Muscle of leg (tissue), 11 donors: ENCODE results near the gene PRPSAP1. TPM values are rescaled to one million over a fixed set of nuclear protein-coding genes. Genes with fewer than 3 reads are reported as not detected.
A peak's percentile ranks its signal among the peaks of the same experiment; 100 is the strongest.

Experiments used
- DNase-seq: peaks from one replicate; pipeline ENCODE4 v3.0.0; 2013
- H3K27ac ChIP-seq: one replicate; pipeline ENCODE4 v1.5.1; 2013; ENCODE audit warnings: mild to moderate bottlenecking, low read length, control low read depth
- H3K27me3 ChIP-seq: one replicate; pipeline ENCODE4 v1.6.1; 2013; ENCODE audit warnings: low read length; ENCODE audit not compliant: control insufficient read depth, insufficient read depth
- H3K36me3 ChIP-seq: one replicate; pipeline ENCODE4 v1.6.1; 2013; ENCODE audit warnings: low read length; ENCODE audit not compliant: control insufficient read depth, insufficient read depth
- H3K4me1 ChIP-seq: one replicate; pipeline ENCODE4 v1.6.1; 2013; ENCODE audit warnings: low read length; ENCODE audit not compliant: control insufficient read depth, insufficient read depth
- H3K4me3 ChIP-seq: one replicate; pipeline ENCODE4 v1.5.1; 2013; ENCODE audit warnings: low read length, control low read depth
- H3K9me3 ChIP-seq: replicated peaks from 2 replicates; pipeline ENCODE4 v1.6.1; 2013; ENCODE audit warnings: low read depth, low read length; ENCODE audit not compliant: control insufficient read depth
- WGBS: methylation state at CpG from one replicate; pipeline ENCODE4 v1.1.5; 2013; ENCODE audit warnings: missing lambda C conversion rate; ENCODE audit not compliant: insufficient coverage; 5-methylcytosine and 5-hydroxymethylcytosine counted together
- polyA plus RNA-seq, 8 donors: library from polyadenylated mRNA; unstranded; fragments of 120-200 nt; gene quantifications; one replicate each; pipeline versions ENCODE4 v1.2.1 to v1.2.3, GENCODE V29; 2013; ENCODE audit warnings: inconsistent platforms in 1 of 8, low replicate concordance in 1 of 8; ENCODE audit not compliant: insufficient read length in 8 of 8, insufficient read depth in 1 of 8
- total RNA-seq: library from RNA; stranded (reverse); fragments of 120-200 nt; gene quantifications from one replicate; pipeline ENCODE4 v1.2.4, GENCODE V29; 2013

Gene PRPSAP1
- total and polyA plus RNA-seq, 9 donors: 20.7 to 40.4 (median 32.5) TPM

- DNase-seq: no peak
- H3K4me1 ChIP-seq: no peaks in the 10 kb centered on the region
- WGBS: 95% methylated on average over 7 of the region's 7 CpGs
- no peak overlapping the region for H3K4me3 ChIP-seq
- H3K9me3 ChIP-seq: no peaks in the 10 kb centered on the region
- no peaks in the 10 kb centered on the region for H3K27me3 ChIP-seq
- no peak overlapping the region for H3K27ac ChIP-seq
- H3K36me3 ChIP-seq: peaks cover 49% of the 10 kb centered on the region
Measured at GRCh38 chr17:76343106-76343505, 10.6 kb downstream of the PRPSAP1 start.

GRCh38 chr17:76341301-76341700, 12.4 kb downstream of the PRPSAP1 start:
- Histone ChIP-seq H3K4me3 (no peak overlapping the region), H3K4me1 (no peaks in the 10 kb centered on the region), H3K27me3 (no peaks in the 10 kb centered on the region), H3K36me3 (peaks cover 37% of the 10 kb centered on the region), H3K27ac (no peak overlapping the region), H3K9me3 (no peaks in the 10 kb centered on the region)
- WGBS: no CpG with 5 or more reads among the region's 6 CpGs
- DNase-seq: no peak

DNA sequence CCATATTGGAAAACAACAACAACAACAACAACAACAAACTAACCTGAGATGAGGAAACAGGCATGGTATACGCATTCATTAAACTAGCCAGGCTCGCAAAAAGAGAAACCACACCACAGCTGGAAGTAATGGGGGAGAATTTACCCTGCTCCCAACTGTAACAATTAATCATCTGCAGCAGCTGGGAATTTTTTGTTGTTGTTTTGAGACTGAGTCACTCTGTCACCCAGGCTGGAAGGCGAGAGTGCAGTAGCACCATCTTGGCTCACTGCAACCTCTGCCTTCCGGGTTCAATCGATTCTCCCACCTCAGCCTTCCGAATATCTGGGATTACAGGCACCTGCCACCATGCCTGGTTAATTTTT, 16.3 kb downstream of the PRPSAP1 start:
- no peaks in the 10 kb centered on the region for H3K9me3 ChIP-seq
- peaks cover 1% of the 10 kb centered on the region for H3K4me1 ChIP-seq
- no peaks in the 10 kb centered on the region for H3K27me3 ChIP-seq
- no peak overlapping the region for H3K4me3 ChIP-seq
- no peak overlapping the region for H3K27ac ChIP-seq
- DNase-seq: peak; percentile 26
- WGBS: 70% methylated on average over 2 of the region's 6 CpGs
- H3K36me3 ChIP-seq: peaks cover 10% of the 10 kb centered on the region

- Histone ChIP-seq H3K27ac (no peak overlapping the region), H3K36me3 (peaks cover 8% of the 10 kb centered on the region), H3K4me1 (peaks cover 6% of the 10 kb centered on the region), H3K4me3 (no peak overlapping the region), H3K9me3 (no peaks in the 10 kb centered on the region), H3K27me3 (no peaks in the 10 kb centered on the region)
- 90% methylated on average over 3 of the region's 7 CpGs for WGBS
- DNase-seq: no peak
Measured at GRCh38 chr17:76336756-76337412, 16.8 kb downstream of the PRPSAP1 start.

- no peak overlapping the region for H3K4me3 ChIP-seq
- H3K27me3 ChIP-seq: no peaks in the 10 kb centered on the region
- 98% methylated on average over 7 of the region's 9 CpGs for WGBS
- H3K36me3 ChIP-seq: peaks cover 7% of the 10 kb centered on the region
- DNase-seq: no peak
- H3K9me3 ChIP-seq: no peaks in the 10 kb centered on the region
- peaks cover 6% of the 10 kb centered on the region for H3K4me1 ChIP-seq
- H3K27ac ChIP-seq: no peak overlapping the region
Measured at GRCh38 chr17:76335716-76336381, 17.9 kb downstream of the PRPSAP1 start.

DNA sequence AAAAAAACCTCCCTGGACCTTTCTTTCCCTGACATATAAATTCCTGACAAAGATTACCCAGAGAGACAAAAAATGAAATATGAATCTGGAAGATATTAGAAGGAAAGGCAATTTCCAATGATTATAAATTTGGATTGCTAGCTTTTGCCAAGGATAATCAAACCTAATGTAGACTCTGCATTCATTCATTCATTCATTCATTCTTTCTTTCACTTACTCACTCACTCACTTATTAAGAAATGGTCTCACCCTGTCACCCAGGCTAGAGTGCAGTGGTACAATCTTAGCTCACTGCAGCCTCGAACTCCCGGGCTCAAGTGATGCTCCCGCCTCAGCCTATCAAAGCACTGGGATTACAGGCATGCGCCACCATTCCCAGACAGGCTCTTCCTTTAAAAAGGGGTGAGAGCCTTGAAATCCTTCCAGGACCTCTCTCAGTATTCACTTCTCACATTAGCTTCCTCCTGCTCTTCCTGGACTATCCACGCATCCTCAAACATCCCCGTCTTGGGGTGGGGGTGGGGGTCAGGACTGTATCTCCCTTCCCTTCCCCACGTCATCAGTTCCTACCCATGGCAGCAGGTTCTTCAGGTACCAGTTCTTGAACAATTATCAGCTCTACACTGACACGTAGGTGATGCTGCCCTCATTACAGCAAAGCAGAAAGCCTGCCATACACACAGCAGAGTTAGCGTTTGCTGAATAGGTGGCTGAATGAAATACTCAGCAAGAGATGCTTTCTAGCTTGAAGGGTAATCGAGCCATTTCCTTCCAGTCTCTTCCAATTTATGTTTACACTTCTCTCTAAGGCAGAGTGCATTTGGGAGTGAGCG, 19.8 kb downstream of the PRPSAP1 start:
- H3K27ac ChIP-seq: no peak overlapping the region
- H3K9me3 ChIP-seq: no peaks in the 10 kb centered on the region
- H3K4me1 ChIP-seq: peaks cover 6% of the 10 kb centered on the region
- no peak overlapping the region for H3K4me3 ChIP-seq
- H3K27me3 ChIP-seq: no peaks in the 10 kb centered on the region
- WGBS: 63% methylated on average over 3 of the region's 11 CpGs
- H3K36me3 ChIP-seq: peaks cover 15% of the 10 kb centered on the region
- no peak for DNase-seq

- H3K4me3 ChIP-seq: no peak overlapping the region
- peaks cover 27% of the 10 kb centered on the region for H3K36me3 ChIP-seq
- H3K9me3 ChIP-seq: no peaks in the 10 kb centered on the region
- H3K4me1 ChIP-seq: peaks cover 6% of the 10 kb centered on the region
- H3K27ac ChIP-seq: no peak overlapping the region
- no CpG with 5 or more reads among the region's 2 CpGs for WGBS
- H3K27me3 ChIP-seq: no peaks in the 10 kb centered on the region
- DNase-seq: no peak
Measured at GRCh38 chr17:76331083-76331482, 22.6 kb downstream of the PRPSAP1 start.

GRCh38 chr17:76329664-76330063, 24.1 kb downstream of the PRPSAP1 start:
- H3K27ac ChIP-seq: no peak overlapping the region
- H3K4me3 ChIP-seq: no peak overlapping the region
- no peaks in the 10 kb centered on the region for H3K27me3 ChIP-seq
- 87% methylated on average over 7 of the region's 8 CpGs for WGBS
- peaks cover 6% of the 10 kb centered on the region for H3K4me1 ChIP-seq
- DNase-seq: no peak
- no peaks in the 10 kb centered on the region for H3K9me3 ChIP-seq
- peaks cover 27% of the 10 kb centered on the region for H3K36me3 ChIP-seq

DNA sequence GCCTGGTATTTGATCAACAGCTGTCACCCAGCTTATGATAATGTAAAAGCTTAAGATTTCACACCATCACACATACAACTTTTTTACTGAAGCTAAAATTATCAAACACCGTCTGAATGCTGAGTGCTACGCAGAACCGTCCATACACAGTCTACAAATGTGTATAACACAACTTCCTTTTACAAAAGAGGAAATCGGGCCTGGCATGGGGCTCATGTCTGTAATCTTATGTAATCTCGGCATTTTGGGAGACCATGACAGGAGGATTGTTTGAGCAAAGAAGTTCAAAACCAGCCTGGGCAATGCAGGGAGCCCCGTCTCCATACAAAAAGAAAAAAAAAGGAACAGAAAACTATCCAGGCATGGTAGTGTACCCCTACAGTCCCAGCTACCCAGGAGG, 26.0 kb downstream of the PRPSAP1 start:
- Histone ChIP-seq H3K27ac (no peak overlapping the region), H3K4me1 (peaks cover 6% of the 10 kb centered on the region), H3K9me3 (no peaks in the 10 kb centered on the region), H3K36me3 (peaks cover 30% of the 10 kb centered on the region), H3K4me3 (no peak overlapping the region), H3K27me3 (no peaks in the 10 kb centered on the region)
- no CpG with 5 or more reads among the region's 6 CpGs for WGBS
- peak; percentile 34 for DNase-seq

- no CpG with 5 or more reads among the region's 1 CpG for WGBS
- H3K27ac ChIP-seq: no peak overlapping the region
- H3K4me3 ChIP-seq: no peak overlapping the region
- H3K9me3 ChIP-seq: no peaks in the 10 kb centered on the region
- DNase-seq: no peak
- no peaks in the 10 kb centered on the region for H3K27me3 ChIP-seq
- H3K36me3 ChIP-seq: peaks cover 36% of the 10 kb centered on the region
- H3K4me1 ChIP-seq: no peaks in the 10 kb centered on the region
Measured at GRCh38 chr17:76326306-76326705, 27.4 kb downstream of the PRPSAP1 start.
